Uterus (tissue), 4 donors: ENCODE data around the gene FIZ1. TPM values are rescaled to one million over a fixed set of nuclear protein-coding genes. Genes with fewer than 3 reads are reported as not detected.

ENCODE experiments used
- DNase-seq, 2 donors: peaks; one replicate each; pipeline ENCODE4 v3.0.0-alpha.2; 2019 to 2020
- H3K27ac ChIP-seq, 2 donors: fragments of 200-600 bp; sonication (generic); 1 replicate in 1 of 2; 2 replicates in 1 of 2; pipeline ENCODE4 v1.5.1; 2016 to 2018
- H3K27me3 ChIP-seq, 2 donors: fragments of 200-600 bp; sonication (generic); one replicate each; pipeline ENCODE4 v1.5.1; 2018 to 2019; ENCODE audit warnings: control low read depth in 1 of 2
- H3K36me3 ChIP-seq, 2 donors: fragments of 200-600 bp; sonication (generic); one replicate each; pipeline ENCODE4 v1.5.1; 2019; ENCODE audit warnings: control low read depth in 1 of 2
- H3K4me1 ChIP-seq, 2 donors: fragments of 200-600 bp; sonication (generic); one replicate each; pipeline ENCODE4 v1.5.1; 2018 to 2019; ENCODE audit warnings: control low read depth in 1 of 2
- H3K4me3 ChIP-seq, 2 donors: fragments of 200-600 bp; sonication (generic); 1 replicate in 1 of 2; 2 replicates in 1 of 2; pipeline ENCODE4 v1.5.1; 2018 to 2019; ENCODE audit warnings: mild to moderate bottlenecking in 1 of 2
- H3K9me3 ChIP-seq, 2 donors: fragments of 200-600 bp; sonication (generic); one replicate each; pipeline ENCODE4 v1.5.1; 2019; ENCODE audit warnings: control low read depth in 1 of 2
- POLR2A ChIP-seq, 2 donors: fragments of 450-650 bp; IDR thresholded peaks; one replicate each; pipeline ENCODE4 v1.6.1; 2016; ENCODE audit warnings: antibody characterized with exemption in 2 of 2, mild to moderate bottlenecking in 1 of 2, moderate library complexity in 1 of 2
- intact Hi-C: fragments of 100-400 bp; cut with DNase I; formaldehyde crosslinking; loops from one replicate; pipeline ENCODE4 v1.15.1; 2023; ENCODE audit warnings: low total_unique reads
- total RNA-seq, 4 donors: library from RNA; depleted of rRNA in 3 of 4; stranded (reverse); fragments of >200 nt in 3 of 4; gene quantifications; one replicate each; pipeline versions ENCODE4 v1.1.0 to v1.2.4, GENCODE V29; 2014 to 2023
- TF ChIP-seq, protein P1 (sequence below), 4 experiments: fragments of 200-600 bp in 2 of 4; fragments of 450-650 bp in 2 of 4; sonication (generic) in 2 of 4; IDR thresholded peaks; one replicate each; pipeline ENCODE4 v1.5.1; 2016 to 2019; ENCODE audit warnings: antibody characterized with exemption in 4 of 4, mild to moderate bottlenecking in 2 of 4, moderate library complexity in 1 of 4
- donor health status: DM: yes; HTN: yes; CAD: no.

FIZ1 gene
- total RNA-seq, 4 donors from 2014 or later = 0.26 to 19.3 (median 2.4) TPM

DNA sequence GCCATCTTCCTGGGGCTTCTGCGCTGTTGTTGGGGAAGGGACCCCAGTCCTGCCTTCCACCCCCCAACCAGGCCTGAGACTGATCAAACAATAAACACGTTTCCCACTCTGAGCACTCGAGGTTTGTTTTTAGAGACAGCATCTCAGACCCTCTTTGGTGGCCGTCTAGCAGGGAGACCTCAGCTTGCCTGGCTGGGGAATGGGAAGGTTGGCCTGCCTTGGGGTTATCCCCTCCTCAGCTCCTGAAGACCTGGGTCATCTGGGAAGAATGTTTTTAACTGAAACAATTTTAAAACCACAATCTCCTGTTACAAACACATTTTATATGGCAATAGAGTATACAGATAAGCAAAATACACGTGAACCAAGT is 46.2 kb upstream of the FIZ1 start:
- Histone ChIP-seq H3K27ac (no peak overlapping the region), H3K4me3 (no peak overlapping the region), H3K27me3 (no peaks in the 10 kb centered on the region), H3K4me1 (peaks cover 0 to 18% of the 10 kb centered on the region in 2 donors), H3K9me3 (no peaks in the 10 kb centered on the region), H3K36me3 (no peaks in the 10 kb centered on the region)
- TF ChIP-seq POLR2A (IDR thresholded peaks at IDR 0.05) = no peak
- TF ChIP-seq, protein P1, sequence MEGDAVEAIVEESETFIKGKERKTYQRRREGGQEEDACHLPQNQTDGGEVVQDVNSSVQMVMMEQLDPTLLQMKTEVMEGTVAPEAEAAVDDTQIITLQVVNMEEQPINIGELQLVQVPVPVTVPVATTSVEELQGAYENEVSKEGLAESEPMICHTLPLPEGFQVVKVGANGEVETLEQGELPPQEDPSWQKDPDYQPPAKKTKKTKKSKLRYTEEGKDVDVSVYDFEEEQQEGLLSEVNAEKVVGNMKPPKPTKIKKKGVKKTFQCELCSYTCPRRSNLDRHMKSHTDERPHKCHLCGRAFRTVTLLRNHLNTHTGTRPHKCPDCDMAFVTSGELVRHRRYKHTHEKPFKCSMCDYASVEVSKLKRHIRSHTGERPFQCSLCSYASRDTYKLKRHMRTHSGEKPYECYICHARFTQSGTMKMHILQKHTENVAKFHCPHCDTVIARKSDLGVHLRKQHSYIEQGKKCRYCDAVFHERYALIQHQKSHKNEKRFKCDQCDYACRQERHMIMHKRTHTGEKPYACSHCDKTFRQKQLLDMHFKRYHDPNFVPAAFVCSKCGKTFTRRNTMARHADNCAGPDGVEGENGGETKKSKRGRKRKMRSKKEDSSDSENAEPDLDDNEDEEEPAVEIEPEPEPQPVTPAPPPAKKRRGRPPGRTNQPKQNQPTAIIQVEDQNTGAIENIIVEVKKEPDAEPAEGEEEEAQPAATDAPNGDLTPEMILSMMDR (IDR thresholded peaks at IDR 0.05) = no peak
- no peak for DNase-seq
- intact Hi-C loops = loop anchor here (10.0 kb wide), 1 partner anchor 531 kb away; the partner anchor contains the start of gene PPP1R12C

DNA sequence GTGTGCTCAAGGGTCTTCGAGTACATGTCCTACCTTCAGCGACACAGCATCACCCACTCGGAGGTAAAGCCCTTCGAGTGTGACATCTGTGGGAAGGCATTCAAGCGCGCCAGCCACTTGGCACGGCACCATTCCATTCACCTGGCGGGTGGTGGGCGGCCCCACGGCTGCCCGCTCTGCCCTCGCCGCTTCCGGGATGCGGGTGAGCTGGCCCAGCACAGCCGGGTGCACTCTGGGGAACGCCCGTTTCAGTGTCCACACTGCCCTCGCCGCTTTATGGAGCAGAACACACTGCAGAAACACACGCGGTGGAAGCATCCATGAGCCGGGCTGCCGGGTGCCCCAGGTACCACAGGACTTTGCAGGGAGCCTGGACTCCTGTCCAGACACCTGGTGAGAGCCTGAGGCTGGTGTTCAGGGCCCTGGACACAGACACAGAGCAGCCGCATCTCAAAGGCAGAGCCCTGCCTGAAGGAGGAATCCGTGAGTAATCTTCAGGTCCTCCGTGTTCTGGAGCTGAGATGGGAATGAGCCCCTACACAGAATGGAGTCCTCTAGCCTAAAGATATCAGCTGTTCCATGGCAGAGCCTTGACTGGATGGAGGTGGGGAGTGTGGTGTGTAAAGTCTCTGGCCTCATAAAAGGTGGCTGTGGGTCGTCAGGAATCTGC is 45.7 kb upstream of the FIZ1 start:
- intact Hi-C loops = loop anchor here (10.0 kb wide), 1 partner anchor 530 kb away; the partner anchor contains the start of gene PPP1R12C
- H3K4me3 ChIP-seq = no peak overlapping the region
- no peak for DNase-seq
- H3K27ac ChIP-seq = no peak overlapping the region
- peaks cover 0 to 23% of the 10 kb centered on the region in 2 donors for H3K4me1 ChIP-seq
- no peaks in the 10 kb centered on the region for H3K36me3 ChIP-seq
- no peaks in the 10 kb centered on the region for H3K27me3 ChIP-seq
- H3K9me3 ChIP-seq = no peaks in the 10 kb centered on the region
- TF ChIP-seq, protein P1 (IDR thresholded peaks at IDR 0.05) = no peak
- TF ChIP-seq POLR2A (IDR thresholded peaks at IDR 0.05) = no peak

DNA sequence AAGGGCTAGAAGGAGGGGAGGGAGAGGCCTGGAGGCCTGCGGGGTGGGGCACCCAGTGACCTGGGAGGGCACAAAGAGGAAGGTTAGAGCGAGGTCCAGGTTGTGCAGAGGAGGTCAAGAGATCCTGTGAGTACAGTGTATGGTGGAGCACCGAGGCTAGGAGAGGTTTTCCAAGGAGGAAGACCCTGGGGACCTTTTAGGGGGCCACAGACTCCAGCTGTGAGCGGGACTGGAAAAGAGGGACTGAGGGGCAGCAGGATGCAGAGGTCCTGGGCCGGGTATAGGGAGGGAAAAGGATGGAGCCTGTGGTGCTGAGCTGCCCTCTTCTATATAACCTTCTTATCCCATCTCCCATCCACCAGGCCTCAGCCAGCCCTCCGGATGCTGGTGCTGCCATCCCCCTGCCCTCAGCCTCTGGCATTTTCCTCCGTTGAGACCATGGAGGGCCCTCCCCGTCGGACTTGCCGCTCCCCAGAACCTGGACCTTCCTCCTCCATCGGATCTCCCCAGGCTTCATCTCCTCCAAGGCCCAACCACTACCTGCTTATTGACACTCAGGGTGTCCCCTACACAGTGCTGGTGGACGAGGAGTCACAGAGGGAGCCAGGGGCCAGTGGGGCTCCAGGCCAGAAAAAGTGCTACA is 45.0 kb upstream of the FIZ1 start:
- TF ChIP-seq, protein P1 (IDR thresholded peaks at IDR 0.05) = no peak
- TF ChIP-seq POLR2A (IDR thresholded peaks at IDR 0.05) = no peak
- Histone ChIP-seq H3K9me3 (no peaks in the 10 kb centered on the region), H3K4me1 (peaks cover 0 to 22% of the 10 kb centered on the region in 2 donors), H3K36me3 (no peaks in the 10 kb centered on the region), H3K27me3 (no peaks in the 10 kb centered on the region), H3K4me3 (peak overlapping the region; percentile 72 to 94), H3K27ac (peak overlapping the region in 1 of 2 donors; percentile 88)
- DNase-seq = no peak
- intact Hi-C loops = loop anchor here (10.0 kb wide), 1 partner anchor 530 kb away; the partner anchor contains the start of gene PPP1R12C

DNA sequence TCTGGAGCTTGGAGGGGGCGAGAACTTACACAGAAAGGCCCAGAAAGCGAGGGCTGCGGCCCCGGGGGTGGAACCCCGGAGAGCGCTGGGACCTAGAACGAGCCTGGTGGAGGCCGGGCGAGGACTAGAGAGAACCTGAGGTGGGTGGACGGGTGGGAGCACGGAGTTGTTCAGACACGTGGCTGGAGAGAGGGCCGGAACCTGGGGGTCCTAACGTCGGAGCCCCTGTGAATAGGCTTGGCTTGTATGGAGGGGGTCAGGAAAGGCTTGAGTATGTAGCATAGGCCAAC is 44.5 kb upstream of the FIZ1 start:
- no peak for DNase-seq
- peak overlapping the region; percentile 72 to 94 for H3K4me3 ChIP-seq
- H3K36me3 ChIP-seq = no peaks in the 10 kb centered on the region
- no peaks in the 10 kb centered on the region for H3K9me3 ChIP-seq
- peaks cover 0 to 17% of the 10 kb centered on the region in 2 donors for H3K4me1 ChIP-seq
- TF ChIP-seq, protein P1 (IDR thresholded peaks at IDR 0.05) = no peak
- TF ChIP-seq POLR2A (IDR thresholded peaks at IDR 0.05) = no peak
- H3K27ac ChIP-seq = peak overlapping the region; percentile 88 to 98
- no peaks in the 10 kb centered on the region for H3K27me3 ChIP-seq
- intact Hi-C loops = loop anchor here (10.0 kb wide), 1 partner anchor 529 kb away; the partner anchor contains the start of gene PPP1R12C
